Tibial artery (tissue), 4 donors: ENCODE results near the gene CD46.
"Not testable (repeated sequence)": the region's sequence is repeated elsewhere in the genome, so short reads cannot be mapped to it uniquely, and the experiment has no call there.

Experiments used
- DNase-seq, 2 donors: peaks; one replicate each; pipeline ENCODE4 v3.0.0-alpha.2; 2019
- H3K27ac ChIP-seq, 2 donors: fragments of 200-600 bp; sonication (generic) in 1 of 2; 1 replicate in 1 of 2; 2 replicates in 1 of 2; pipeline ENCODE4 v1.5.1; 2018 to 2019; ENCODE audit warnings: mild to moderate bottlenecking in 1 of 2
- H3K27me3 ChIP-seq, 2 donors: fragments of 200-600 bp; sonication (generic) in 1 of 2; one replicate each; pipeline versions ENCODE4 v1.5.1 to v1.6.0; 2016 to 2019
- H3K36me3 ChIP-seq, 3 donors: fragments of 200-600 bp; sonication (generic) in 2 of 3; one replicate each; pipeline ENCODE4 v1.5.1; 2016 to 2019; ENCODE audit warnings: mild to moderate bottlenecking in 2 of 3
- H3K4me1 ChIP-seq, 4 donors: fragments of 200-600 bp; sonication (generic) in 2 of 4; 1 replicate in 3 of 4; 2 replicates in 1 of 4; pipeline ENCODE4 v1.5.1; 2016 to 2019
- H3K4me3 ChIP-seq, 2 donors: fragments of 200-600 bp; sonication (generic) in 1 of 2; 1 replicate in 1 of 2; 2 replicates in 1 of 2; pipeline ENCODE4 v1.5.1; 2018 to 2019; ENCODE audit warnings: mild to moderate bottlenecking in 2 of 2
- H3K9me3 ChIP-seq, 3 donors: fragments of 200-600 bp; sonication (generic) in 1 of 3; one replicate each; pipeline ENCODE4 v1.5.1; 2016 to 2019
- CTCF ChIP-seq, 2 experiments: fragments of 200-600 bp in 1 of 2; fragments of 450-650 bp in 1 of 2; IDR thresholded peaks; one replicate each; pipeline ENCODE4 v1.5.1; 2017 to 2019; ENCODE audit warnings: antibody characterized with exemption in 2 of 2, mild to moderate bottlenecking in 1 of 2, moderate library complexity in 1 of 2
- intact Hi-C: fragments of 100-400 bp; cut with DNase I; formaldehyde crosslinking; loops from one replicate; pipeline ENCODE4 v1.15.0; 2023; ENCODE audit warnings: low total_unique reads

CD46 gene

DNA sequence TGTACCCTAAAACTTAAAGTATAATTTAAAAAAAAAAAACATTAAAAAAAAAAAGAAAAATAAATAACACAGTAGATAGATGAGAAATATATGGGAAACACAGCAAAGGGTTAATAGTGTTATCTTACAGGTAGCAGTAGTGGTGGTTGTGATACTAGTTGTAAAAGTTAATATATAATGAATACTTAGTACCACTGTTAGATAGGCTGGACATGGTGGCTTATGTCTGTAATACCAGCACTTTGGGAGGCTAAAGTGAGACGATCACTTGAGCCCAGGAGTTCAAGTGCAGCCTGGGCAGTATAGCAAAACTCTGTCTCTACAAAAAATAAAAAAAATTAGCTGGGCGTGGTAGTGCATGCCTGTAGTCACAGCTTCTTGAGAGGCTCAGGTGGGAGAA is 32.6 kb upstream of the CD46 start:
- Histone ChIP-seq H3K27ac (no peak overlapping the region), H3K4me3 (no peak overlapping the region), H3K4me1 (no peaks in the 10 kb centered on the region), H3K36me3 (no peaks in the 10 kb centered on the region), H3K27me3 (no peaks in the 10 kb centered on the region), H3K9me3 (no peaks in the 10 kb centered on the region)
- DNase-seq, result no peak
- intact Hi-C loops, result no loop called here
- no peak for TF ChIP-seq CTCF (IDR thresholded peaks at IDR 0.05)

GRCh38 chr1:207728200-207728858 is 23.5 kb upstream of the CD46 start:
- H3K9me3 ChIP-seq, H3K4me3 ChIP-seq, intact Hi-C loops, DNase-seq, H3K4me1 ChIP-seq, H3K36me3 ChIP-seq, H3K27me3 ChIP-seq, H3K27ac ChIP-seq: not testable (repeated sequence)

DNA sequence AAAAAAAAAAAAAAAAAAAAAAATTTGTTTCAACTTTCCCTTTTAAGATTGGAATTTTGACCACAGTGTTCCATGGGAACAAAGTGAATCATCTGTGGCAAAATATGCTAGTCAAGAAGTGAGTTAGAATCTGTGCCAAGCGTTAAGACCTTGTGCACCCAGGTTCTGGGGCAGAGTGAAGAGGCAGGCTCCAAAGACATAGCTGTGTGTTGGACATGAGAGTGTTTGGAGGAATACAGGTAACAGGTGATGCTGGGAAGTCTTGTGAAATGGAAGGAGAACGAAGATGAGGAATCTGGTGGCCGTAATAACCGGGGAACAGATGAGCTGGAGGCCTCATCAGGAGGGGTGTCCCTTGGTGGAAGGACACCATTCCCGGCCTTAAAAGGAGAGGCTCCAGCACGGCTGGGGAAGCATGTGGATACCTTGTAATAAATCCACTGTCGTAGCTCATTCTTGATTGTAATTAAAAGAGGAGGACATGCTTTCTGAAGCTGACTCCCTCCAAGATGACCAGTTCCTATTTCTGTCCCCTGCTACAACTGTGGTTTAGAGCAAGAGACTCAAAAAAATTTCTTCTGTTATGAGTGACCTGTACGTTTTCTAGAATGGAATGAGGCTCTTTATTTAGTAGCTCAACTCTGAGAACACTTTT is 14.2 kb upstream of the CD46 start:
- H3K27me3 ChIP-seq, H3K9me3 ChIP-seq, H3K36me3 ChIP-seq, intact Hi-C loops, H3K4me3 ChIP-seq, H3K27ac ChIP-seq, H3K4me1 ChIP-seq, DNase-seq: not testable (repeated sequence)

DNA sequence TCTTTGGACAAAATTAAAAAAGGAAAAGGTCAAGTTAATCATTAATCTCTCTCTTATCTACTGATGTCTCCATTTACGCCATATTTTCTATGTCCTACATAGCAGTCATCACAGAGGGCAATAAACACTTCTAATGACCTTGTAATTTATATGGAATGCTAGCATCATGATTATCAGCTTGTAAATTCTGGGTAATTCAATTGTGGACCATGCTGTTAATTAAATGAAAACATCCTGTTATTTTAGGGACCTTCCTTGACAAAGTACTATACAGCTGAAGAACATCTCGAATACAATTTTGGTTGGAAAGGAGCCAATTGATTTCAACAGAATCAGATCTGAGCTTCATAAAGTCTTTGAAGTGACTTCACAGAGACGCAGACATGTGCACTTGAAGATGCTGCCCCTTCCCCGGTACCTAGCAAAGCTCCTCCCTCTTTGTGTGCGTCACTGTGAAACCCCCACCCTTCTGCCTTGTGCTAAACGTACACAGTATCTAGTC is 13.6 kb upstream of the CD46 start:
- H3K4me1 ChIP-seq, H3K27ac ChIP-seq, H3K4me3 ChIP-seq, H3K27me3 ChIP-seq, intact Hi-C loops, DNase-seq, H3K9me3 ChIP-seq, H3K36me3 ChIP-seq: not testable (repeated sequence)

DNA sequence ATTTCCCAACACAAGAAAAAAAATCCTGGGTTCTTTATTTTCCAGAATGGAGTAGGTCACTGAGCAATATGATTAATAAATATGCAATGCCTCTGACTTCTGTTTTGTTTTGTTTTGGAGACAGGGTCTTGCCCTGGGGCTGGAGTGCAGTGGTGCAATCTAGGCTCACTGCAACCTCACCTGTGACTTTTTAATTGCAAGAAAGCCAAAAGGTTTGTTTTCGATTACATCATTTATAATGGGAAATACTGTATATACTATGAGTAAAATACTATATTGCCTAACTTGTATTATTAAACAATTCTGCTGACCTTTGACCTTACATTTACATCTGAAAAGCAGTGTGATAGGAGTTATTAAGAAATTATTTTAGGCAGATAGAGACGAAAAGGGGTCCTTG is 11.6 kb upstream of the CD46 start:
- Histone ChIP-seq H3K9me3 (no peaks in the 10 kb centered on the region), H3K27me3 (no peaks in the 10 kb centered on the region), H3K4me1 (peaks cover 0 to 4% (median 0%) of the 10 kb centered on the region in 4 donors), H3K36me3 (no peaks in the 10 kb centered on the region), H3K27ac (no peak overlapping the region), H3K4me3 (no peak overlapping the region)
- TF ChIP-seq CTCF (IDR thresholded peaks at IDR 0.05), result no peak
- intact Hi-C loops, result no loop called here
- no peak for DNase-seq

GRCh38 chr1:207742850-207743555 is 8.9 kb upstream of the CD46 start:
- intact Hi-C loops, result no loop called here
- no peak for TF ChIP-seq CTCF (IDR thresholded peaks at IDR 0.05)
- no peaks in the 10 kb centered on the region for H3K9me3 ChIP-seq
- no peaks in the 10 kb centered on the region for H3K36me3 ChIP-seq
- no peaks in the 10 kb centered on the region for H3K27me3 ChIP-seq
- no peak overlapping the region for H3K4me3 ChIP-seq
- H3K4me1 ChIP-seq, result peaks cover 0 to 20% (median 0%) of the 10 kb centered on the region in 4 donors
- DNase-seq, result no peak
- H3K27ac ChIP-seq, result no peak overlapping the region

GRCh38 chr1:207744000-207744534 is 7.8 kb upstream of the CD46 start:
- intact Hi-C loops, result no loop called here
- DNase-seq, result no peak
- Histone ChIP-seq H3K9me3 (no peaks in the 10 kb centered on the region), H3K27ac (no peak overlapping the region), H3K4me3 (no peak overlapping the region), H3K36me3 (no peaks in the 10 kb centered on the region), H3K4me1 (peaks cover 0 to 20% (median 0%) of the 10 kb centered on the region in 4 donors), H3K27me3 (no peaks in the 10 kb centered on the region)
- TF ChIP-seq CTCF (IDR thresholded peaks at IDR 0.05), result no peak
